Activated T-cell treated with anti-CD3 and anti-CD28 coated beads, Interleukin-2, amount 50 U/mL, for 72 hours (primary cell): ENCODE measurements around the gene MMP24. TPM values are rescaled to one million over a fixed set of nuclear protein-coding genes. Genes with fewer than 3 reads are reported as not detected.

Source experiments
- ATAC-seq, 2 donors: fragments of 150-1000 bp; cut with Tn5 transposase; replicated peaks in 1 of 2; 2 replicates each; pipeline ENCODE4 v1.10.0; 2021; ENCODE audit warnings: moderate library complexity in 2 of 2, mild to moderate bottlenecking in 1 of 2
- DNase-seq, 2 donors: peaks; one replicate each; pipeline ENCODE4 v3.0.0; 2021 to 2022; ENCODE audit warnings: mixed read lengths in 1 of 2
- H3K27ac Mint-ChIP-seq: one replicate; pipeline ENCODE4 v1.8.0; 2022; ENCODE audit warnings: mild to moderate bottlenecking, moderate library complexity, mixed read lengths
- H3K27me3 Mint-ChIP-seq: one replicate; pipeline ENCODE4 v1.8.0; 2022; ENCODE audit warnings: low read depth, mixed read lengths
- H3K36me3 Mint-ChIP-seq, 2 donors: one replicate each; pipeline ENCODE4 v1.8.0; 2022; ENCODE audit warnings: mixed read lengths in 2 of 2, mild to moderate bottlenecking in 1 of 2; ENCODE audit not compliant: insufficient read depth in 2 of 2
- H3K4me1 Mint-ChIP-seq: one replicate; pipeline ENCODE4 v1.8.0; 2022; ENCODE audit warnings: low read depth, mixed read lengths
- H3K4me3 Mint-ChIP-seq, 2 donors: one replicate each; pipeline ENCODE4 v1.8.0; 2022; ENCODE audit warnings: mild to moderate bottlenecking in 2 of 2, mixed read lengths in 2 of 2, moderate library complexity in 2 of 2
- H3K9me3 Mint-ChIP-seq, 2 donors: one replicate each; pipeline ENCODE4 v1.8.0; 2022; ENCODE audit warnings: mixed read lengths in 2 of 2
- total RNA-seq, 2 donors: library from RNA; stranded (reverse); gene quantifications; one replicate each; pipeline ENCODE4 v1.2.3, GENCODE V29; 2022

The MMP24 gene
- total RNA-seq, 2 donors from 2014 or later: not detected

DNA sequence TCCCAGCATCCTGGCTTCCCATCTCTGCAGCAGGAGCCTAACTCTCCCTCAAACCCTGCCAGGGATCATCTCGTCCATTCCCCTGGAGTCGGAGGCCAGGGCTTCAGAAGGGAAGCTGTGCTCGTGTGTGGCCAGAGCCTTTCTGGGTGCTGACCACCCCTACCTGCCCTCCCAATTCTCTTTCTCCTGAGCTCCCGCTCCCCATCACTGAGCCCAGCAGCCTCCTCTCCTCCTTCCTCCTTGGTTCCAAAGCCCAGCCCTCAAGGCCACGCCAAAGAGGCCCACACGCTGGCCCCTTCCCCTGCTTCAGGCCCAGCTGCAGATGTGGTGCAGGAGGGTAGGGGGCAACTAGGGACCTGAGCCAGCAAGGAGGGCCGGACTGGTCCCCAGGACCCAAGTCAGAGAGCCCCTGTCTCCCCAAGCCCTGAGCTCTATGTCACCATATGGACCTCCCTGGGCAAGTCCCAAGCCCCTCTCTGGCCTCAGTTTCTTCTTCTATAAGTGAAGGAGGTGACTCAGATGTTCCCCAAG is 64.5 kb downstream of the MMP24 start:
- ATAC-seq: no peak
- Mint-ChIP-seq H3K27me3 (peaks cover 8% of the 10 kb centered on the region), H3K9me3 (no peaks in the 10 kb centered on the region), H3K27ac (no peak overlapping the region), H3K4me1 (peaks cover 3% of the 10 kb centered on the region), H3K4me3 (no peak overlapping the region), H3K36me3 (no peaks in the 10 kb centered on the region)
- no peak for DNase-seq

DNA sequence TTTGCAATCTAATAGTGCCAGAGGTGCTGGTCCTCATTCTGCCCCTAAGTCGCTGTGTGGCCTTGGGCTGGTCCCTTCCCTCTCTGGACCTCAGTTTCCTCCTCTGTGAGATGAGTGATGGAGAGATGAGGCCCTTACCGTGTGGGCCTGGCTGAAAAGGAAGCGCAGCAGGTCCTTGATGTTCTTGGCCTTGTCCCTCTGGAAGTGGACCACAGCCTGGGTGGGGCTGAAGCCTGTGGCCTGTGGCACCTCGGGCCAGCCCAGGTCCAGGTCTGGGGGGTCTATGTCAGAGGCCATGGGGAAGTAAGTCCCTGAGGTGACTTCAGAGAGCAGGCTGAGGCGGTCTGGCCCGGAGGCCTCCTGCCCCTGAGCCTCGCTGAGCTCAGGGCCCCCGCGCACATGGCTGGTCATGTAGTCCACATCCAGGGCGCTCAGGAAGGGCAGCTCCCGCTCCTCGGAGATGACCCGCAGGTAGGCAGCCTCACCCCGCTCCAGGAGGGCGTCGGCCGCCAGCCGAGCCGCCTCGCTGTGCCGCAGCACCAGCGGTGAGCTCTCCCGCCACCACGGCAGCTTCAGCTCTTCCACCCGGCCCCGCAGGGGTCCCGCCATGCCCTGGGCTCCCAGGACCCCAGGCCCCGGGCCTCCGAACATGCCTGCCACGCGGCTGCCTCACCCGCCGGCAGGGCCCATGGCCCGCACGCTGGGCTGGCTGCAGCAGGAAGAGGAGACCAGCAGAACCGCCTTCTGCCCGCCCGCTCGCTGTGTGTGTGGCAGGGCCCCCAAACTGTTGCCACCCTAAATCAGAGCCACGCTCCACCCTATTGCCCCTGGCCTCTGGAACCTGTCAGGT is 65.4 kb downstream of the MMP24 start, which contains the start of gene FAM83C:
FAM83C (minus strand) TSS at position 772 of the 850 bp plus-strand sequence; CDS start at position 651, 121 bp downstream.
- DNase-seq (no peak), ATAC-seq (no peak)
- Mint-ChIP-seq H3K4me3 (no peak within 1 kb of the TSS), H3K27ac (no peak within 1 kb of the TSS), H3K27me3 (peaks cover 15% of the 10 kb centered on the region), H3K9me3 (no peaks in the 10 kb centered on the region), H3K36me3 (no peaks in the 10 kb centered on the region), H3K4me1 (no peaks in the 10 kb centered on the region)

DNA sequence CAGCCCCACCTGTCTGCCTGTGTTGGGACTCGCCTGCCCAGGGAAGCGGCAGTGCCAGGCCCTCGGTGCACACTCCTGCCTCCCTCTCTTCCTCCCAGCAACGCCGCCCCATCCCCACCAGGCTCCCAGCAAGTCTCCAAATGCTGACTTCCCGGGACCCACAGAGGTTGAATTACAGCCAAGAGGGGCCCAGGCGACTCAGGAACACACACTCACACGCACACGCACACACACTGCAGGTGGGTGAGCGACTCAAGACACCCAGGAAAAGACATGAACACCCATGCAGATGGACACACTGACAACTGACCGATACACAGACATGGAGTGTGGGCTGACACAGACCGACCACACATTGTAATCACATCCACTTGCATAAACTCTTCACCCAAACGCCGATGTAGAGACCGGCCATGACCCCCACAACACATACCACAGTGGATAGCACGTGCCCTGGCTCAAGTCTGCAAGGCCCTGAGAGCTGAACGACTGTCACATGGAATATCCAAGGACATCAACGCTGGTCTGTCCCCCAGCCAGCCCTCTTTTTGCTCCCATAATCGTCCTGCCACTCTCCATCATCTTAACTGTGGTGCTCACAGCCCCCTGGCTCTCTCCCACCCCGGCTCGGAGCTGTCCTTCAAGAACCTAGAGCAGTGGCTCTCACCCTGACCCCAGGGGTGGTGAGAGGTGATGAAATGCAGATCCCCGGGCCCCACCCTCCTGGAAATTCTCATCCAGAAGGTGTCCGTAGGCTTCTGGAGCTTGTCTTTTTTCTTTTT is 66.2 kb downstream of the MMP24 start:
- H3K27me3 Mint-ChIP-seq: peaks cover 15% of the 10 kb centered on the region
- ATAC-seq (no peak), DNase-seq (no peak)
- H3K36me3 Mint-ChIP-seq: no peaks in the 10 kb centered on the region
- no peak overlapping the region for H3K27ac Mint-ChIP-seq
- H3K4me1 Mint-ChIP-seq: no peaks in the 10 kb centered on the region
- no peaks in the 10 kb centered on the region for H3K9me3 Mint-ChIP-seq
- no peak overlapping the region for H3K4me3 Mint-ChIP-seq

DNA sequence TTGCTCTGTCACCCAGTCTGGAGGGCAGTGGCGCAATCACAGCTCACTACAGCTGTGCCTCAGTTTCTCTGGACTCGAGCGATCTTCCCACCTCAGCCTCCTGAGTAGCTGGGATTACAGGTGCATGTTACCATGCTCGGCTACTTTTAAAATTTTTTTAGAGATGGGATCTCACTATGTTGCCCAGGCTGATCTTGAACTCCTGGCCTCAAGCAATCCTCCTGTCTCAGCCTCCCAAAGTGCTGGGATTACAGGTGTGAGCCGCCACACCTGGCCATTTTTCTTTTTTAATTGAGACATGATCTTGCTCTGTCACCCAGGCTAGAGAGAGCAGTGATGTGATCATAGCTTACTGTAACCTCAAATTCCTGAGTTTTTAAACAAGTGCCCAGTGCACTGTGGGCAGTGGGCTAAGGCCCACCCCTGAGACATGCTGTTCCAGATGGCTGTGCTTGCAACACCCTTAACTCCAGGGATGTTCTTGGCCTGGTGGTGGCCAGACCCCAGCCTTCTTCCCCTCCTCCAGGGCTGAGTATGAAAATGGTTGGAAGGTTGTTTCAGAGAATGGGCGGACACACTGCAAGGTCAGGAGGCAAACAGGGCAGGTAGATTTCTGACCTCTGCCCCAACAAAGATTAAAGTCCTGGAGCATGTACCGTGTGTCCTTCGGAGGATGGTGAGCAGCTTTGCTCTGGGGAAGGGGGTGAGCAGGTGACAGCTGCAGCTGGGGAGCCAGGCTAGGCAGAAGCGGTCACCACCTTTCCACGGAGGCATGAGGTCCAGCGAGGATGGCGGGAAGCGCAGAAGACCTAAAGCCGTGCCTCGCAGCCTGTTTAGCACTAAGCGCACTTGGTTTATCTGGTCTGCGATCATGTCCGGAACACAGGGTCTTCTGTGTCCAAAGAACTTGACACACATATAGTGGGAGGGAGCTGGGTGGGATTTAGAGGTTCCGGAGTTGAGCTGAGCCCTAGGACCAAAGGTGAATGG is 67.1 kb downstream of the MMP24 start:
- Mint-ChIP-seq H3K9me3 (no peaks in the 10 kb centered on the region), H3K27me3 (peaks cover 15% of the 10 kb centered on the region), H3K4me1 (no peaks in the 10 kb centered on the region), H3K27ac (no peak overlapping the region), H3K4me3 (no peak overlapping the region), H3K36me3 (no peaks in the 10 kb centered on the region)
- no peak for DNase-seq
- no peak for ATAC-seq

DNA sequence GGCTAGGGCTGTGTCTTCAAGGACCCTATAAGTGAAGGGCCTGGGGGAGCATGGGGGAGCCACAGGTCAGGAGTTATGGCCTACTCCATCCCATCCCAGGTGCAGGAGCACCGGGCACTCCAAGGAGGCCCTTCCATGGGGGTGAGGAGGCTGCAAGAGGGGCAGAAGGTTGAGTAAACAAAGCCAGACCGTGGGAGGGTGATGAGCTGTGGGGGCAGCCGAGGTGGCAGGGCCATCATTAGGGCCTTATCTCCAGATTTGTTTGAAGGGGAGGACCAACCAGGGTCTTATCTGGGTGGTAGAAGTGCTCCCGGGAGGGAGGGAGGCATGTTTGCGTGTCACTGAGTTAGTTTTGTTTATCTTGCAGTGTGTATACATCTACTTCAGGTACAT is 67.8 kb downstream of the MMP24 start:
- peaks cover 15% of the 10 kb centered on the region for H3K27me3 Mint-ChIP-seq
- H3K9me3 Mint-ChIP-seq: no peaks in the 10 kb centered on the region
- no peaks in the 10 kb centered on the region for H3K4me1 Mint-ChIP-seq
- no peak overlapping the region for H3K4me3 Mint-ChIP-seq
- DNase-seq (no peak), ATAC-seq (no peak)
- H3K36me3 Mint-ChIP-seq: no peaks in the 10 kb centered on the region
- no peak overlapping the region for H3K27ac Mint-ChIP-seq

DNA sequence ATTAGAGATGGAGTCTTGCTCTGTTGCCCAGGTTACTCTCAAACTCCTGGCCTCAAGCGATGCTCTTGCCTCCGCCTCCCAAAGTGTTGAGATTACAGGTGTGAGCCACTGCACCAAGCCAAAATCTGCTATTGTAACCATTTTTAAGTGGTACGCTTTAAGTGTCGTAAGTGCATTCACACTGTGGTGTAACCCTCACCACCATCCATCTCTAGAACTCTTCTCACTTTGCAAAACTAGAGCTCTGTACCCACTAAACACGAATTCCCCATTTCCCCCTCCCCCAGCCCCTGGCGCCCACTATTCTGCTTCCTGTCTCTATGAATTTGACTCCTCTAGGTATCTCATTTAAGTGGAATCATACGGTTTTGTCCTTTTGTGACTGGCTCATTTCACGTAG is 68.6 kb downstream of the MMP24 start:
- DNase-seq: no peak
- no peaks in the 10 kb centered on the region for H3K4me1 Mint-ChIP-seq
- peaks cover 15% of the 10 kb centered on the region for H3K27me3 Mint-ChIP-seq
- no peaks in the 10 kb centered on the region for H3K9me3 Mint-ChIP-seq
- H3K27ac Mint-ChIP-seq: no peak overlapping the region
- H3K4me3 Mint-ChIP-seq: no peak overlapping the region
- no peak for ATAC-seq
- H3K36me3 Mint-ChIP-seq: no peaks in the 10 kb centered on the region

DNA sequence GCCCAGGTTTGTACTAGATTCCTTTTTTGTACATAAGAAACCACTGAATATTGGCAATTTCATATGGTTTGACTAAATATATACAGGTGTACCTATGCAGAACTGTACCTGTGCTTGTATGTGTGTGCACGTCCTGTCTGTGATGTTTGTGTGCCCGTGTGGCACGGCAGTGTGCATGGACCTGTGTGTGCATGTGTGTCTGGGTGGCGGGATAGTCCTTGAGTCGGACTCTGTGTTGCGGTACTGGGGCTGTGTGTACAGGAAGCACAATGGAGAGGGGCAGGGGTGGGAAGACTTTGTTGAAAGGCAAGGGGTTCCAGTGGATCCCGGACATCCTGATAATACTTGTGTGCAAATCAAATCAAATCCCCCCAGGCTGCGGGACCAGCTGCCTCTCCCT is 69.2 kb downstream of the MMP24 start:
- ATAC-seq (no peak), DNase-seq (no peak)
- H3K9me3 Mint-ChIP-seq: no peaks in the 10 kb centered on the region
- H3K4me3 Mint-ChIP-seq: no peak overlapping the region
- peaks cover 15% of the 10 kb centered on the region for H3K27me3 Mint-ChIP-seq
- H3K4me1 Mint-ChIP-seq: no peaks in the 10 kb centered on the region
- no peak overlapping the region for H3K27ac Mint-ChIP-seq
- H3K36me3 Mint-ChIP-seq: no peaks in the 10 kb centered on the region

DNA sequence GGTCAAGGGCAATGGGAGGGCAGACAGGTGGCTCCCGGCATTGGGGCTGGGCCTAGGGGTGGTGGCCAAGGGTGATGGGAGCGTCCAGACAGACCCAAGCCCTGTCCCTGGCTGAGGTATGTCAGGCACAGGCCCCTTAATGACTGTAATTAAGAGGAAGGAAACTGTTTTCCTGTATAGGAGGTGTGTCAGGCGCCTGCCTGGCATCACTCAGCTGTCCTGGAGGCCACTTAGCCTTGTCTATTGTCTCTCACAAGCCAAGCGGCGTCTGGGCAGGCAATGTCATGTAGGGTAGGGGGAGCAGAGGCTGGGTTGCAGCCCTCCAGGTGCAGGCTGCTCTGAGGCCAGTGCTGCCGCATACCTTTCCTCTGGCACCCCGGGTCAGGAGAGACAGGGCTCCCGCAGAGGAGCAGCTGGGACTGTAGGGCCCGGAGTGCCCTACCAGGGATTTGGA is 69.6 kb downstream of the MMP24 start:
- ATAC-seq: no peak
- Mint-ChIP-seq H3K27me3 (peaks cover 15% of the 10 kb centered on the region), H3K4me1 (no peaks in the 10 kb centered on the region), H3K36me3 (no peaks in the 10 kb centered on the region), H3K27ac (no peak overlapping the region), H3K9me3 (no peaks in the 10 kb centered on the region), H3K4me3 (no peak overlapping the region)
- DNase-seq: no peak

DNA sequence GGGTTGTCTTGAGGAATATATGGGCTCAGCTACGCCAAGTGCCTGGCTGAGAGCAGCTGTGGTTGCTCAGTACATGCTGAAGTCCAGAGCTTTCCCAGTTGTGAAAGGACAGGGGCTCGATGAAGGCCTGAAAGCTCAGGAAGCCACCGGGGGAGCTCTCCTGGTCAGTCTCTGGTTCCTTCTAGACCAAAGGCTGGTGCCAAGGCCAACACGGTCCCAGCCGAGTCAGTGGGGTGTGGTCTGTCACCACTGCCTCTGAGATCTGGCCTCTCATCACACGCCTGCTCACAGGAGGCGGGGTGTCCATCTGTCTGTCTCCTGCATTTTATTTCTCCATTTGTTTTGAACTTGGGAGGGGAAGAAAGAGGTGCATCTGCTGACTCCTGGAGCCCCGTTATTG is 70.7 kb downstream of the MMP24 start:
- ATAC-seq: no peak
- no peak overlapping the region for H3K27ac Mint-ChIP-seq
- H3K4me1 Mint-ChIP-seq: peaks cover 7% of the 10 kb centered on the region
- H3K9me3 Mint-ChIP-seq: no peaks in the 10 kb centered on the region
- no peaks in the 10 kb centered on the region for H3K36me3 Mint-ChIP-seq
- peaks cover 15% of the 10 kb centered on the region for H3K27me3 Mint-ChIP-seq
- no peak overlapping the region for H3K4me3 Mint-ChIP-seq
- DNase-seq: no peak

DNA sequence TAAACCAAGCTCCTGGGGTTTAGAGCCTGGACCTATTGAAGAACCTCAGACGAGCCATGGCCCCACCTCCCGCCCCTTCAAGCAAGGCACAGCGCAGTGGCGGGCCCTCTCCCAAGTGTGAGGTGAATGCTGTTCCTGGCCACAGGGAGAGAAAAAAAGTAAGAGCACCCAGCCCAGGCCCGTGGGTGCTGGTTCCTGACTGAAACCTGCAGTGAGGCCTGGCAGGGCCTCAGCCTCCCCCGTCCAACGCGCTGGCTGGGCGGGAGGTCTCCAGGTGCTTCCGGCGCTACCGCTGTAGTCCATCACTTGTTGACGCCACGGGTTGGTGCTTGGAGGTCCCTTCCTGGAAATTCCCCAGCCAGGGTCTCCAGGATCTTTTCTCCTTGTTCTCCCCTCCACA is 71.2 kb downstream of the MMP24 start:
- peaks cover 15% of the 10 kb centered on the region for H3K27me3 Mint-ChIP-seq
- no peak overlapping the region for H3K4me3 Mint-ChIP-seq
- DNase-seq (no peak), ATAC-seq (no peak)
- no peak overlapping the region for H3K27ac Mint-ChIP-seq
- peaks cover 13% of the 10 kb centered on the region for H3K4me1 Mint-ChIP-seq
- H3K36me3 Mint-ChIP-seq: no peaks in the 10 kb centered on the region
- no peaks in the 10 kb centered on the region for H3K9me3 Mint-ChIP-seq

DNA sequence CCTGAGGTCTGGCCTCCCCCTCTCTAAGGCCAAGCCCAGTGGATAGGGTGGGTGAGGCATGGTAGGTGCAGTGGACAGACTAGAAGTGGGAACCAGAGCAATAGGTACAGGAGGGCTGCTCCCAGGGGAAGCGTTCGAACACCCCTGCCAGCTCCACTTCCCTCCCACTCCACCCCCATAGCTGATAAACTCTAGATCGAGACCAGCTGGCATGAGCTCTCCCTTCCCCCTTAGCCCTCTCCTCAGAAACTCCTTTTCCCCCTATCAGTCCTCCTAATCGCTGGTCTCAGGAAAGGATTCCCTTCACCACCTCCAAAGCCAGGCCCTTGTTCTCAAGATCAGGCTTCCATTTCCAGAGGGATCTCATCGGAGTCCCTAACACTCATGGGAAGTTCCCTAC is 71.8 kb downstream of the MMP24 start:
- H3K27me3 Mint-ChIP-seq: peaks cover 15% of the 10 kb centered on the region

DNA sequence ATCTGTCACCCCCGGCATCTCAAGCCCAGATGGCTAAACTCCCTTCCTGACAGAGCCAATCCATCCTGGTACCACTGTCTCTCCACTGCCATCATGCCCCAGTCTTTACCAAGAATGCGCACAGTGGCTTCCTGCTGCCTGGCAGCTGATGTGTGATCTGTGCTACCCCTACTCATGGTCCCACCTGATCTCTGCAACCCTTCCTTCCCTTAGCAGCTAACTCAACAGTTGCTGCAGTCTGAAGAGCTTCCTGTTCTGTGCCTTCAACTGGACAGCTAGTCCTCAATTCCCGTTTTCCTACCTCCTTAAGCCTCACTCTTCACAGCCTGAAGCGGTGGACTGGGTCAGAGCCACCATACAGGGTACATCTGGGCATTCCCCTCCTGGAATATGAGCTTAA is 73.3 kb downstream of the MMP24 start:
- H3K36me3 Mint-ChIP-seq: no peaks in the 10 kb centered on the region
- no peak overlapping the region for H3K27ac Mint-ChIP-seq
- no peak for ATAC-seq
- peaks cover 15% of the 10 kb centered on the region for H3K27me3 Mint-ChIP-seq
- no peak for DNase-seq
- H3K4me3 Mint-ChIP-seq: no peak overlapping the region
- no peaks in the 10 kb centered on the region for H3K9me3 Mint-ChIP-seq
- peaks cover 34% of the 10 kb centered on the region for H3K4me1 Mint-ChIP-seq

More for the DNA sequence above, 71.8 kb downstream of the MMP24 start:
- Mint-ChIP-seq H3K4me1 (peaks cover 19% of the 10 kb centered on the region), H3K9me3 (no peaks in the 10 kb centered on the region), H3K36me3 (no peaks in the 10 kb centered on the region), H3K4me3 (no peak overlapping the region), H3K27ac (no peak overlapping the region)
- DNase-seq (no peak), ATAC-seq (no peak)
